Stimulated activated CD4-positive, alpha-beta T cell treated with anti-CD3 and anti-CD28 coated beads, Interleukin-12 subunit alpha, Interleukin-12 subunit beta, amount 100 ng/mL, for 48 hours (primary cell): ENCODE results near the gene TTC34.
"Not testable (repeated sequence)": the region's sequence is repeated elsewhere in the genome, so short reads cannot be mapped to it uniquely, and the experiment has no call there.

ENCODE experiments used
- DNase-seq, 3 donors: peaks; one replicate each; pipeline ENCODE4 v3.0.0-alpha.2; 2020; ENCODE audit warnings: low read depth in 2 of 3, low spot score in 1 of 3

Gene TTC34

DNA sequence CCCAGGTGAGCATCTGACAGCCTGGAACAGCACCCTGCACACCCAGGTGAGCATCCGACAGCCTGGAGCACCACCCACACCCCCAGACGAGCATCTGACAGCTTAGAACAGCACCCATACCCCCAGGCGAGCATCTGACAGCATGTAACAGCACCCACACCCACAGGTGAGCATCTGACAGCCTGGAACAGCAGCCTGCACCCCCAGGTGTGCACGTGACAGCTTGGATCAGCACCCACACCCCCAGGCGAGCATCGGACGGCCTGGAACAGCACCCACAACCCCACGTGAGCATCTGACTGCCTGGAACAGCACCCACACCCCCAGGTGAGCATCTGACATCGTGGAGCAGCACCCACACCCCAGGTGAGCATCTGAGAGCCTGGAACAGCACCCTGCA, 116.6 kb downstream of the TTC34 start:
- not testable (repeated sequence) for DNase-seq

DNA sequence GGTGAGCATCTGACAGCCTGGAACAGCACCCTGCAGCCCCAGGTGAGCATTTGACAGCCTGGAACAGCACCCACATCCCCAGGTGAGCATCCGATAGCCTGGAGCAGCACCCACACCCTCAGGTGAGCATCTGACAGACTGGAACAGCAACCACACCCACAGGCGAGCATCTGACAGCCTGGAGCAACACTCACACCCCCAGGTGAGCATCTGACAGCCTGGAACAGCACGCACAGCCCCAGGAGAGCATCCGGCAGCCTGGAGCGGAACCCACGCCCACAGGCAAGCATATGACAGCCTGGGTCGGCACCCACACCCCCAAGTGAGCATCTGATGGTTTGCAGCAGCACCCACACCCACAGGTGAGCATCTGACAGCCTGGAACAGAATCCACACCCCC, 117.5 kb downstream of the TTC34 start:
- not testable (repeated sequence) for DNase-seq

DNA sequence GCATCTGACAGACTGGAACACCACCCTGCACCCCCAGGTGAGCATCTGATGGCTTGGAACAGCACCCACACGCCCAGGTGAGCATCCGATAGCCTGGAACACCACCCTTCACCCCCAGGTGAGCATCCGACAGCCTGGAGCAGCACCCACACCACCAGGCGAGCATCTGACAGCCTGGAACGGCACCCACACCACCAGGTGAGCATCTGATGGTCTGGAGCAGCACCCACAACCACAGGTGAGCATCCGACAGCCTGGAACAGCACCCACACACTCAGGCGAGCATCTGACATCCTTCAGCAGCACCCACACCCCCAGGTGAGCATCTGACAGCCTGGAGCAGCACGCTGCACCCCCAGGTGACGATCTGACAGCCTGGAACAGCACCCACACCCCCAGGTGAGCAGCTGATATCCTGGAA, 118.2 kb downstream of the TTC34 start:
- DNase-seq, result not testable (repeated sequence)

DNA sequence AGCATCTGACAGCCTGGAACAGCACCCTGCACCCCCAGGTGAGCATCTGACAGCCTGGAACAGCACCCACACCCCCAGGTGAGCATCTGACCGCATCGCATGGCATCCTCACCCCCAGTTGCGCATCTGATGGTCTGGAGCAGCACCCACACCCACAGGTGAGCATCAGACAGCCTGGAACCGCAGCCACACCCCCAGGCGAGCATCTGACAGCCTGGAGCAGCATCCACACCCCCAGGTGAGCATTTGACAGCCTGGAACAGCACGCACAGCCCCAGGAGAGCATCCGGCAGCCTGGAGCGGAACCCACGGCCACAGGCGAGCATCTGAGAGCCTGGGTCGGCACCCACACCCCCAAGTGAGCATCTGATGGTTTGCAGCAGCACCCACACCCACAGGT, 118.6 kb downstream of the TTC34 start:
- not testable (repeated sequence) for DNase-seq

DNA sequence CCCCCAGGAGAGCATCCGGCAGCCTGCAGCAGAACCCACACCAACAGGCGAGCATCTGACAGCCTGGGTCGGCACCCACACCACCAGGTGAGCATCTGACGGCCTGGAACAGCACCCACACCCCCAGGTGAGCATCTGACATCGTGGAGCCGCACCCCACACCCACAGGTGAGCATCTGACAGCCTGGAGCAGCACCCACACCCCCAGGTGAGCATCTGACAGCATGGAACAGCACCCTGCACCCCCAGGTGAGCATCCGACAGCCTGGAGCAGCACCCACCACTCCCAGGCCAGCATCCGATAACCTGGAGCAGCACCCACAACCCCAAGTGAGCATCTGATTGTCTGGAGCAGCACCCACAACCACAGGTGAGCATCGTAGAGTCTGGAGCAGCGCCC, 124.8 kb downstream of the TTC34 start:
- not testable (repeated sequence) for DNase-seq

DNA sequence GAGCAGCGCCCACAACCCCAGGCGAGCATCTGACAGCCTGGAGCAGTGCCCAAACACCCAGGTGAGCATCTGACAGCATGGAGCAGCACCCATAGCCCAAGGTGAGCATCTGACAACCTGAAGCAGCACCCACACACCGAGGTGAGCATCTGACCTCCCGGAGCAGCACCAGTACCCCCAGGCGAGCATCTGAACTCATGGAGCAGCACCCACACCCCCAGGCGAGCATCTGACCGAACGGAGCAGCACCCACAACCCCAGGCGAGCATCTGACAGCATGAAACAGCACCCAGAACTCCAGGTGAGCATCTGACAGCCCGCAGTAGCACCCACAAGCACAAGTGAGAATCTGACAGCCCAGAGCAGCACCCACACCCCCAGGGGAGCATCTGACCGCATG, 129.8 kb downstream of the TTC34 start:
- DNase-seq, result not testable (repeated sequence)

DNA sequence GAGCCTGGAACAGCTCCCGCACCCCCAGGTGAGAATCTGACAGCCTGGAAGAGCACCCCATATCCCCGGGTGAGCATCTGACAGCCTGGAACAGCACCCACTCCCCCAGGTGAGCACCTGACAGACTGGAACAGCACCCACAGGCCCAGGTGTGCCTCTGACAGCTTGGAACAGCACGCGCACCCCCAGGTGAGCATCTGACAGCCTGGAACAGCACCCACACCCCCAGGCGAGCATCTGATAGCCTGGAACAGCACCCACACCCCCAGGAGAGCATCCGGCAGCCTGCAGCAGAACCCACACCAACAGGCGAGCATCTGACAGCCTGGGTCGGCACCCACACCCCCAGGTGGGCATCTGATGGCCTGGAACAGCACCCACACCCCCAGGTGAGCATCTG, 141.7 kb downstream of the TTC34 start:
- DNase-seq, result not testable (repeated sequence)

DNA sequence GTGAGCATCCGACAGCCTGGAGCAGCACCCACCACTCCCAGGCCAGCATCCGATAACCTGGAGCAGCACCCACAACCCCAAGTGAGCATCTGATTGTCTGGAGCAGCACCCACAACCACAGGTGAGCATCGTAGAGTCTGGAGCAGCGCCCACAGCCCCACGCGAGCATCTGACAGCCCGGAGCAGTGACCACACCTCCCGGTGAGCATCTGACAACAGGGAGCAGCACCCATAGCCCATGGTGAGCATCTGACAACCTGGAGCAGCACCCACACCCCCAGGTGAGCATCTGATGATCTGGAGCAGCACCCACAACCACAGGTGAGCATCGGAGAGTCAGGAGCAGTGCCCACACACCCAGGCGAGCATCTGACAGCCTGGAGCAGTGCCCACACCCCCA, 143.6 kb downstream of the TTC34 start:
- DNase-seq, result not testable (repeated sequence)

DNA sequence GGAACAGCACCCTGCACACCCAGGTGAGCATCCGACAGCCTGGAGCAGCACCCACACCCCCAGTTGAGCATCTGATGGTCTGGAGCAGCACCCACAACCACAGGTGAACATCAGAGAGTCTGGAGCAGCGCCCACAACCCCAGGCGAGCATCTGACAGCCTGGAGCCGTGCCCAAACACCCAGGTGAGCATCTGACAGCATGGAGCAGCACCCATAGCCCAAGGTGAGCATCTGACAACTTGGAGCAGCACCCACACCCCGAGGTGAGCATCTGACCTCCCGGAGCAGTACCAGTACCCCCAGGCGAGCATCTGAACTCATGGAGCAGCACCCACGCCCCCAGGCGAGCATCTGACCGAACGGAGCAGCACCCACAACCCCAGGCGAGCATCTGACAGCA, 144.4 kb downstream of the TTC34 start:
- DNase-seq, result not testable (repeated sequence)

DNA sequence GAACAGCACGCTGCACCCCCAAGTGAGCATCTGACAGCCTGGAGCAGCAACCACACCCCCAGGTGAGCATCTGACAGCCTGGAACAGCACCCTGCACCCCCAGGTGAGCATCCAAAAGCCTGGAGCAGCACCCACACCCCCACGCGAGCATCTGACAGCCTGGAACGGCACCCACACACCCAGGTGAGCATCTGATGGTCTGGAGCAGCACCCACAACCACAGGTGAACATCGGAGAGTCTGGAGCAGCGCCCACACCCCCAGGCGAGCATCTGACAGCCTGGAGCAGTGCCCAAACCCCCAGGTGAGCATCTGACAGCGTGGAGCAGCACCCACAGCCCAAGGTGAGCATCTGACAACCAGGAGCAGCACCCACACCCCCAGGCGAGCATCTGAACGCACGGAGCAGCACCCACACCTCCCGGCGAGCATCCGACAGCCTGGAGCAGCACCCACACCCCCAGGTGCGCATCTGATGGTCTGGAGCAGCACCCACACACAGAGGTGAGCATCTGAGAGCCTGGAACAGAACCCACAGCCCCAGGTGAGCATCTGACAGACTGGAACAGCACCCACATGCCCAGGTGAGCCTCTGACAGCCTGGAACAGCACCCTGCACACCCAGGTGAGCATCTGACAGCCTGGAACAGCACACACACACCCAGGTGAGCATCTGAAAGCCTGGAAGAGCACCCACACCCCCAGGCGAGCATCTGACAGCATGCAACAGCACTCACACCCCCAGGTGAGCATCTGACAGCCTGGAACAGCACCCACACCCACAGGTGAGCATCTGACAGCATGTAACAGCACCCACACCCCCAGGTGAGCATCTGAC, 145.7 kb downstream of the TTC34 start:
- DNase-seq, result not testable (repeated sequence)

DNA sequence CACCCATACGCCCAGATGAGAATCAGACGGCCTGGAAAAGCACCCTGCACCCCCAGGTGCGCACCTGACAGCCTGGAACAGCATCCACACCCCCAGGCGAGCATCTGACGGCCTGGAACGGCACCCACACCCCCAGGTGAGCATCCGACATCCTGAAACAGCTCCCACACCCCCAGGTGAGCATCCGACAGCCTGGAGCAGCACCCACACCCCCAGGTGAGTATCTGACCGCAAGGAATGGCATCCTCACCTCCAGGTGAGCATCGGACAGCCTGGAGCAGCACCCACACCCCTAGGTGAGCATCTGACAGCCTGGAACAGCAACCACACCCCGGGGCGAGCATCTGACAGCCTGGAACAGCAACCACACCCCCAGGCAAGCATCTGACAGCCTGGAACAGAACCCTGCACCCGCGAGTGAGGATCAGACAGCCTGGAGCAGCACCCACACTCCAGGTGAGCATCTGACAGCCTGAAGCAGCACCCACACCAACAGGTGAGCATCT, 147.0 kb downstream of the TTC34 start:
- not testable (repeated sequence) for DNase-seq

DNA sequence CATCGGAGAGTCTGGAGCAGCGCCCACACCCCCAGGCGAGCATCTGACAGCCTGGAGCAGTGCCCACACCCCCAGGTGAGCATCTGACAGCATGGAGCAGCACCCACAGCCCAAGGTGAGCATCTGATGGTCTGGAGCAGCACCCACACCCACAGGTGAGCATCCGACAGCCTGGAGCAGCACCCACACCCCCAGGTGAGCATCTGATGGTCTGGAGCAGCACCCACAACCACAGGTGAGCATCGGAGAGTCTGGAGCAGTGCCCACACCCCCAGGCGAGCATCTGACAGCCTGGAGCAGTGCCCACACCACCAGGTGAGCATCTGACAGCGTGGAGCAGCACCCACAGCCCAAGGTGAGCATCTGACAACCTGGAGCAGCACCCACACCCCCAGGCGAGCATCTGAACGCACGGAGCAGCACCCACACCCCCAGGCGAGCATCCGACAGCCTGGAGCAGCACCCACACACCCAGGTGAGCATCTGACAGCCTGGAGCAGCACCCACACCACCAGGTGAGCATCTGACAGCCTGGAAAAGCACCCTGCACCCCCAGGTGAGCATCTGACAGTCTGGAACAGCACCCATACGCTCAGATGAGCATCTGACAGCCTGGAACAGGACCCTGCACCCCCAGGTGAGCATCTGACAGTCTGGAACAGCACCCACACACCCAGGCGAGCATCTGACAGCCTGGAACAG, 147.6 kb downstream of the TTC34 start:
- DNase-seq, result not testable (repeated sequence)

DNA sequence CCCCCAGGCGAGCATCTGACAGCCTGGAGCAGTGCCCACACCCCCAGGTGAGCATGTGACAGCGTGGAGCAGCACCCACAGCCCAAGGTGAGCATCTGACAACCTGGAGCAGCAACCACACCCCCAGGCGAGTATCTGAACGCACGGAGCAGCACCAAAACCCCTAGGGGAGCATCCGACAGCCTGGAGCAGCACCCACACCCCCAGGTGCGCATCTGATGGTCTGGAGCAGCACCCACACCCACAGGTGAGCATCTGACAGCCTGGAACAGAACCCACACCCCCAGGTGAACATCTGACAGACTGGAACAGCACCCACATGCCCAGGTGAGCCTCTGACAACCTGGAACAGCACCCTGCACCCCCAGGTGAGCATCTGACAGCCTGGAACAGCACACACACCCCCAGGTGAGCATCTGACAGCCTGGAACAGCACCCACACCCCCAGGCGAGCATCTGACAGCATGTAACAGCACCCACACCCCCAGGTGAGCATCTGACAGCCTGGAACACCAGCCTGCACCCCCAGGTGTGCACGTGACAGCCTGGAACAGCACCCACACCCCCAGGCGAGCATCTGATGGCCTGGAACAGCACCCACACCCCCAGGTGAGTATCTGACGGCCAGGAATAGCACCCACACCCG, 148.4 kb downstream of the TTC34 start:
- not testable (repeated sequence) for DNase-seq

DNA sequence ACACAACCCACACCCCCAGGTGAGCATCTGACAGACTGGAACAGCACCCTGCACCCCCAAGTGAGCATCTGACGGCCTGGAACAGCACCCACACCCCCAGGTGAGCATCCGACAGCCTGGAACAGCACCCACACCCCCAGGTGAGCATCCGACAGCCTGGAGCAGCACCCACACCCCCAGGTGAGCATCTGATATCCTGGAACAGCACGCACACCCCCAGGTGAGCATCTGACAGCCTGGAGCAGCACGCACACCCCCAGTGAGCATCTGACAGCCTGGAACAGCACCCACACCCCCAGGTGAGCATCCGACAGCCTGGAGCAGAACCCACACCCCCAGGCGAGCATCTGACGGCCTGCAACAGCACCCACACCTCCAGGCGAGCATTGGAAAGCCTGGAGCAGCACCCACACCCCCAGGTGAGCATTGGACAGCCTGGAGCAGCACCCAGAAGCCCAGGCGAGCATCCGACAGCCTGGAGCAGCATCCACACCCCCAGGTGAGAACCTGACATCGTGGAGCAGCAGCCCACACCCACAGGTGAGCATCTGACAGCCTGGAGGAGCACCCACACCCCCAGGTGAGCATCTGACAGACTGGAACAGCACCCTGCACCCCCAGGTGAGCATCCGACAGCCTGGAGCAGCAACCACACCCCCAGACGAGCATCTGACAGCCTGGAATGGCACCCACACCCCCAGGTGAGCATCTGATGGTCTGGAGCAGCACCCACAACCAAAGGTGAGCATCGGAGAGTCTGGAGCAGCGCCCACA, 149.2 kb downstream of the TTC34 start:
- not testable (repeated sequence) for DNase-seq

DNA sequence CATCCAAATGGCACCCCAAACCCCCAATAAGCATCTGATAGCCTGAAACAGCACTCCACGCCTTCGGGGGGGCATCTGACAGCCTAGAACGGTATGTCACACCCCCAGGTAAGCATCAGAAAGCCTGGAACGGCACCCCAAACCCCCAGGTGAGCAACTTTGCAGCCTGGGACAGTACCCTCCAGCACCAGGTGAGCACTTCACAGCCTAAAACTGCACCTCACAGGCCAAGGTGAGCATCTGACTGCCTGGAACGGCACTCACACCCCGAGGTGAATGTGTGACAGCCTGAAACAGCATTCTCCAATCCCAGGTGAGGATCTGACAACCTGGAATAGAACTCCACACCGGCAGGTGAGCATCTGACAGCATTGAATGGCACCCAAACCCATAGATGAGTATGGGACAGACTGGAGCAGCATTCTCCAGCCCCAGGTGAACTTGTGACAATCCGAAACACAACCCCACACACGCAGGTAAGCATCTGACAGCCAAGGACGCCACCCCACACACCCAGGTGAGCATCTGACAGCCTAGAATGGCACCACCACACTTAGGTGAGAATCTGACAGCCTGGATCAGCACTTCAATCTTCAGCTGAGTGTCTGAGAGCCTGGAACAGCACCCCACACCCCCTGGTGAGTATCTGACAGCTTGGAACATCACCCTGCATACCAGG, 150.4 kb downstream of the TTC34 start:
- DNase-seq, result no peak

DNA sequence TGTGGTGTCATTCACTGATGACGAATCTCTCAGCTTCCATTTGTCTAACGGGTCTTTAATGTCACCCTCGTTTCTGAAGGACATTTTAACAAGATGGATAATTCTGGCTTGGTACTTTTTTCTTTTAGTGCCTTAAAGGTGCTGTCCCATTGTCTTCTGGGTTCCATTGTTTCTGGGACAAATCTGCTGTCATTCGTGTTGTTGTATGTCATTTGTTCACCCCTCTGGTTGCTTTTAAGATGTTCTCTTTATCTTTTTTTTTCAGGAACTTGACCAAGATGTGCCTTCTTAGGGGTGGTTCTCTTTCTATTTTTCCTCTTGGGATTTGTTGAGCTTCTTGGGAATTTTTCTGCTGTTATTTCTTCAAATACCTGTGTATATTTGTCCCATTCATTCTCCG, 154.7 kb downstream of the TTC34 start:
- no peak for DNase-seq

DNA sequence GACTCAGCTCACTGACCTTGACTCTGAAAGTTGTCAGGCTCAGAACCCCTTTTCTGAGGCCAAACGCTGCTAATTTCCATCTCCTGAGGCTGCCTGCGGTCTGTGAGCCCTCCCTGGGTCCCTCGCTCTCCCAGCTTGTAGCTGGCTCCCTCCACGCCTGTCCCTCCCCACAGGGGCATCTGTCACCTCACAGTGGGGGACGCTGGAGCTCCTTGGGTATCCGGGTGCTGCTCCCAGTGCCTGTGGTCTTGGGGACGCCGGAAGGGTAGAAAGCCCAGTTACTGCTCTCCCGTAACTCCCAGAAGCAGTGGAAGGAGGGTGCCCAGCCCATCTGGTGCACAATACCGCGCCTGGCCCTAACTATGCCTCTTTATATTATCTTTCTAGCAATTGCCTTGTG, 155.7 kb downstream of the TTC34 start:
- DNase-seq, result no peak

DNA sequence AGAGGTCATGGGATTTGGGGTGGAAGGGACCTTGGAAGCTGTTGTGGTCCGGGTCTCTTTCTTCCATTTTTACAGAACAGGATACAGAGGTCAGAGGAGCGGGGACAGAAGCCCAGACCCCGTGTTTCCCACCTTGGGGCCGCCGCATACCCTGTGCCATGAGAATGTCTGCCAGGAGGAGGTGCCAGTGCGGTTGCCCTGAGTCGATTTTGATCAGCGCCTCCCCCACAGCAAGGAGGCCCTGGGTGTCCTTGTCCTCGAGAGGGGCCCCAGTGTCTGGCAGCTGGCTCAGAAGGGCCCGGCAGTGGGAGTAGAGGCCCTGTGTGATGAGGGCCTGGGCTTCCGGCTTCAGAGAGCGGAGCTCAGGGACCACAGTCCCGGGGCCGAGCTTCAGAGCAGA, 156.3 kb downstream of the TTC34 start:
- no peak for DNase-seq

DNA sequence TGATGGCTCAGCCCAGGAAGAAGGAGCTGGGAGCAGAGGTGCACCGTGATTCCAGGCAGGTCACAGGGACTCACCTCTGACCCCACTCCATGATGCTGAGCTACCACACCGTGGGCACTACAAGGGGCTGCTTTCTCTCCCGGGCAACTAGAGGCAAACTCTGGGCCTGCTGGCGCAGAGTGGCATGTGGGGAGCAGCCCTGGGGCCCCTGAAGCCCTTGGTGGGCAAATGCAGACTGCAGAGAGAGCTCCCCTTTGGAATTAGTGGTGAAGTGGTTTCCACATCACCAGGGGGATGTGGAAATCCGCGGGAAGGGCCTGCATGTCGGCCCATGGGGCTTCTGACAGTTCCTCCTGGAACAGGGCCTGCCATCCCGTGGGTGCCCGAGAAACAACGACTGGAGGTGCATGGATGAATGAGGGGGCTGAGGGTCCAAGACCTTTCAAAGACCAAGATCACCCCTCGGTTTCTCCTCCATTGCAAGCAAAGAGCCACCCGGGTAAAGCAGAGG, 156.8 kb downstream of the TTC34 start:
- no peak for DNase-seq

DNA sequence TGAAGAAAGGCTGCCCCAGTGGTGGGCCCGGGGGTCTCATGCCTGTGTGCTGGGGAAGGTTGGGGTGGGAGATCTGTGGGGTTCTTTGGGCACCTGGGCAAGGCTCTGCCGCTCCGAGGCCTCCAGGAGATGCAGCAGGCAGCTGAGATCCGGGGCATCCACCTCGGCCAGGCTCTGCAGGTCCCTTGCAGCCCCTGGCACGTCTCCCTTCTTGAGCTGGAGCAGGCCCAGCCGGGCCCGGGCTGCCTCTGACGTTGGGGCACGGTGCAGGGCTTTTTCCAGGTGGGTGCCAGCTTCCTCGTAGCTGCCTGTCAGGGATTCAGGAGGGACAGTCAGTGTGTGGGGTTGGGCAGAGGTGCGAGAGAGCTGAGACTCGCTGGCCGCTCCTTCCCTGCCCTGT, 157.3 kb downstream of the TTC34 start:
- DNase-seq, result no peak
